Spleen (tissue), 11 donors: ENCODE measurements around the gene MYOCD. TPM values are rescaled to one million over a fixed set of nuclear protein-coding genes. Genes with fewer than 3 reads are reported as not detected.

Experiments used
- DNase-seq: peaks from one replicate; pipeline ENCODE4 v3.0.0-alpha.2; 2020
- H3K27ac ChIP-seq, 8 donors: fragments of 200-600 bp; sonication (generic) in 7 of 8; 1 replicate in 4 of 8; 2 replicates in 4 of 8; pipeline versions ENCODE4 v1.5.0 to v1.8.0; 2016 to 2021; ENCODE audit warnings: inconsistent platforms in 4 of 8, mild to moderate bottlenecking in 4 of 8, moderate library complexity in 1 of 8
- H3K27me3 ChIP-seq, 7 donors: fragments of 200-600 bp; sonication (generic) in 6 of 7; replicated peaks in 1 of 7; 1 replicate in 4 of 7; 2 replicates in 3 of 7; pipeline versions ENCODE4 v1.5.0 to v1.8.0; 2016 to 2021; ENCODE audit warnings: inconsistent platforms in 3 of 7, mild to moderate bottlenecking in 1 of 7
- H3K36me3 ChIP-seq, 6 donors: fragments of 200-600 bp; sonication (generic) in 5 of 6; 1 replicate in 4 of 6; 2 replicates in 2 of 6; pipeline versions ENCODE4 v1.5.0 to v1.8.0; 2016 to 2021; ENCODE audit warnings: inconsistent platforms in 2 of 6
- H3K4me1 ChIP-seq, 6 donors: fragments of 200-600 bp; sonication (generic) in 5 of 6; 1 replicate in 3 of 6; 2 replicates in 3 of 6; pipeline versions ENCODE4 v1.5.0 to v1.8.0; 2016 to 2021; ENCODE audit warnings: inconsistent platforms in 3 of 6
- H3K4me3 ChIP-seq, 8 donors: fragments of 200-600 bp; sonication (generic) in 7 of 8; 1 replicate in 4 of 8; 2 replicates in 4 of 8; pipeline versions ENCODE4 v1.5.0 to v1.8.0; 2016 to 2021; ENCODE audit warnings: inconsistent platforms in 4 of 8, mild to moderate bottlenecking in 4 of 8, moderate library complexity in 2 of 8
- H3K9me3 ChIP-seq, 8 donors: fragments of 200-600 bp; sonication (generic) in 7 of 8; 1 replicate in 4 of 8; 2 replicates in 4 of 8; pipeline versions ENCODE4 v1.5.0 to v1.8.0; 2016 to 2021; ENCODE audit warnings: inconsistent platforms in 4 of 8
- CTCF ChIP-seq, 11 experiments: fragments of 200-600 bp in 7 of 11; fragments of 450-650 bp in 4 of 11; sonication (generic) in 4 of 11; IDR thresholded peaks in 8 of 11; conservative IDR thresholded peaks in 3 of 11; 1 replicate in 7 of 11; 2 replicates in 4 of 11; pipeline versions ENCODE4 v1.4.0 to v1.8.0; 2016 to 2021; ENCODE audit warnings: antibody characterized with exemption in 11 of 11, inconsistent platforms in 4 of 11, mild to moderate bottlenecking in 1 of 11
- POLR2A ChIP-seq, 3 donors: fragments of 450-650 bp; IDR thresholded peaks; one replicate each; pipeline ENCODE4 v1.5.1; 2017; ENCODE audit warnings: antibody characterized with exemption in 3 of 3, mild to moderate bottlenecking in 1 of 3
- POLR2AphosphoS5 ChIP-seq, 3 donors: sonication (generic); formaldehyde crosslinking; IDR thresholded peaks; one replicate each; pipeline ENCODE4 v1.5.1; 2017; ENCODE audit warnings: antibody characterized with exemption in 3 of 3
- WGBS, 5 donors: extraction: QIAGEN DNeasy Blood & Tissue Kit in 3 of 5; methylation state at CpG; one replicate each; pipeline versions ENCODE4 v1.1.5 to v1.1.7; 2013 to 2018; 5-methylcytosine and 5-hydroxymethylcytosine counted together
- intact Hi-C: fragments of 100-400 bp; cut with DNase I; formaldehyde crosslinking; loops from one replicate; pipeline ENCODE4 v1.15.0; 2023; ENCODE audit warnings: low total_unique reads
- polyA plus RNA-seq, 3 donors: library from polyadenylated mRNA; stranded (reverse); fragments of 200-250 nt; gene quantifications; one replicate each; pipeline ENCODE4 v1.2.1, GENCODE V29; 2013
- total RNA-seq, 7 donors: library from RNA; depleted of rRNA in 3 of 7; stranded (reverse); fragments of >200 nt in 3 of 7; fragmentation: NEBNext Ultra II Directional in 4 of 7; extraction: Animal tissue kit (Norgen Biotek cat#: 25700) in 4 of 7; gene quantifications; one replicate each; pipeline versions ENCODE4 v1.1.0 to v1.2.1, GENCODE V29; 2016 to 2021
- donor health status: healthy with polysubstance abuse.
- donor health status: DM: no; HTN: no; CAD: no; lungs with moderate emphysema.
- donor health status: DM: no; HTN: no; CAD: no.
- donor health status: Bipolar disorder and iron deficiency.
- donor health status: healthy.
- donor health status: DM: no; HTN: no; CAD: no.
- donor health status: DM: yes; HTN: yes; CAD: no.

The MYOCD gene
- total and polyA plus RNA-seq, 10 donors = 0.17 to 2.5 (median 0.74) TPM

DNA sequence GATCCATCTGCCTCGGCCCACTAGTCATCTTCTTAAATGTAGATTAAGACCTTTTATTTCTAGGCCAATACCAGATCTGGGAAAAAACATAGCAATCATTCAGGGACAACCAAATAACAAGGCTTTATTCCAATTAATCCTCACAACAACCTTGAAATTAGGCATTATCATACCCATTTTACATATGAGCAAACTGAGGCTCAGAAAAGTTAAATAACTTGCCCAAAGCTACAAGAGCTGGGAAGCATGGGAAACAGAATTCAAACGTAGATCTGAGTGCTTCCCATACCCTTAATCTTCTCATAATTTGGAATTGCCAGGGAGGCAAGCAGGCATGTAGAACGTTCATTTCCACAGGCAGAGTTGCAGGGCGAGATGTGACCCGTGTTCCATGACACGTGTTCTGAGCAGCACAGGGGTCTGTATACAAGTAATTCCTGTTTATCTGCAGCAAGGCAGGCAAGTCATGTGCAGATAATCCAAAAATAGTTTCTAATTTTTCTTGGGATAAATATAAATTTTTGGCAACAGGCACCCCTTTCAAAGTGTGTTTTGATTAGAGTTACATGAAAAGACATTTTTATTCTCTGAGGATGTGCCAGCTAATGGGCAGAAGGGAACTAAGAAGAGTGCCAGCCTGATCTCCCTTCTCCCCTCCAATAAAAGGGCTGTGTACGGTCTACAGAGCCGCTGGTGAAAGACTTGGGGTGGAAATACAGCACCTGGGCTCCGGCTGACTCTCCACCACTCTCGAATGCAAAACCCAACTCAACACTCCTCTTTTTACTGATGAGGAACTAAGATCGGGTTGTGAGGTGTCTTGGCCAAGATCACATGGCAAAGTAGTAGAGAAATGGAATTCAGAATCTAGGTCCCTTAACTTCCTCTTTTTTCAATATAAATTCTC lies 27.7 kb upstream of the MYOCD start:
- no peak overlapping the region for H3K4me3 ChIP-seq
- no peak overlapping the region for H3K27ac ChIP-seq

GRCh38 chr17:12640364-12640763 lies 25.3 kb upstream of the MYOCD start:
- intact Hi-C loops = no loop called here
- 80 to 97% (median 92%) methylated on average over 2 of the region's 2 CpGs for WGBS, 5 donors
- no peaks in the 10 kb centered on the region for H3K9me3 ChIP-seq
- peaks cover 0 to 15% (median 0%) of the 10 kb centered on the region in 7 donors for H3K27me3 ChIP-seq
- H3K4me1 ChIP-seq = no peaks in the 10 kb centered on the region
- H3K4me3 ChIP-seq = no peak overlapping the region
- TF ChIP-seq POLR2AphosphoS5 (IDR thresholded peaks at IDR 0.05) = no peak
- TF ChIP-seq CTCF (IDR thresholded peaks at IDR 0.05 in 8 of 11, conservative IDR thresholded peaks at IDR 0.05 in 3 of 11) = no peak
- TF ChIP-seq POLR2A (IDR thresholded peaks at IDR 0.05) = no peak
- no peaks in the 10 kb centered on the region for H3K36me3 ChIP-seq
- no peak overlapping the region for H3K27ac ChIP-seq
- DNase-seq = no peak

More for the DNA sequence above, 27.7 kb upstream of the MYOCD start:
- 78 to 86% (median 82%) methylated on average over 11 of the region's 11 CpGs for WGBS, 5 donors
- no peaks in the 10 kb centered on the region for H3K9me3 ChIP-seq
- DNase-seq = no peak
- TF ChIP-seq CTCF (IDR thresholded peaks at IDR 0.05 in 8 of 11, conservative IDR thresholded peaks at IDR 0.05 in 3 of 11) = no peak
- TF ChIP-seq POLR2AphosphoS5 (IDR thresholded peaks at IDR 0.05) = no peak
- TF ChIP-seq POLR2A (IDR thresholded peaks at IDR 0.05) = no peak
- no peaks in the 10 kb centered on the region for H3K4me1 ChIP-seq
- no peaks in the 10 kb centered on the region for H3K36me3 ChIP-seq
- peaks cover 0 to 21% (median 0%) of the 10 kb centered on the region in 7 donors for H3K27me3 ChIP-seq
- intact Hi-C loops = no loop called here

- H3K36me3 ChIP-seq = no peaks in the 10 kb centered on the region
- H3K27me3 ChIP-seq = peaks cover 0 to 12% (median 0%) of the 10 kb centered on the region in 7 donors
- 76 to 91% (median 81%) methylated on average over 2 of the region's 2 CpGs for WGBS, 5 donors
- no peak overlapping the region for H3K27ac ChIP-seq
- no peaks in the 10 kb centered on the region for H3K4me1 ChIP-seq
- no peak for DNase-seq
- TF ChIP-seq POLR2A (IDR thresholded peaks at IDR 0.05) = no peak
- no peaks in the 10 kb centered on the region for H3K9me3 ChIP-seq
- no peak overlapping the region for H3K4me3 ChIP-seq
- intact Hi-C loops = no loop called here
These were observed 24.6 kb upstream of the MYOCD start for GRCh38 chr17:12641084-12641483.

DNA sequence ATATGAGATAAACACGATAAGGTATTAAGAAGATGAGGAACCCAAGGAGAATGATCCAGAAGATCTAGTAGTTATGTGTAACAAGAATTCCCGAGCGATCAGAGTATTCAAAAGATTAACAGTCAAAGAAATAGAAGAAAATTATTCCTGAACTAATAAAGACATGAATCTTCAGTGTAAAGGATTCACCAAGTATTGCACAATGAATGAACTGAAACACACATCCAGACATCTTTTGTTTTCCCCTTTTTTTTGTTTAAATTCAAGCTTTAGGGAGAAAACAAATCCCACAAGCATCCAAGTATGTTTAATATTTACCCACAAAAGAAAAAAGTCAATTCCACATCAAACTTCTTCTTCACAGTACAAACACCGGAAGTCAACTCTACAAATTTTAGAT lies 23.7 kb upstream of the MYOCD start:
- no peak overlapping the region for H3K27ac ChIP-seq
- 69 to 86% (median 81%) methylated on average over 4 of the region's 4 CpGs for WGBS, 5 donors
- H3K4me1 ChIP-seq = no peaks in the 10 kb centered on the region
- H3K36me3 ChIP-seq = no peaks in the 10 kb centered on the region
- intact Hi-C loops = no loop called here
- TF ChIP-seq POLR2A (IDR thresholded peaks at IDR 0.05) (no peak), CTCF (IDR thresholded peaks at IDR 0.05 in 8 of 11, conservative IDR thresholded peaks at IDR 0.05 in 3 of 11) (no peak), POLR2AphosphoS5 (IDR thresholded peaks at IDR 0.05) (no peak)
- no peak overlapping the region for H3K4me3 ChIP-seq
- no peaks in the 10 kb centered on the region for H3K9me3 ChIP-seq
- peaks cover 0 to 12% (median 0%) of the 10 kb centered on the region in 7 donors for H3K27me3 ChIP-seq
- DNase-seq = no peak
